HEK293 (cell line): Measurements from ENCODE around the gene TDO2.

Experiments used
- CTCF ChIA-PET: fragments of 350-600 bp; formaldehyde crosslinking; extraction: SDS; loops from one replicate; lab custom pipeline; 2021; ENCODE audit warnings: antibody characterized with exemption; lab: Yijun Ruan, JAX
- POLR2A ChIA-PET: fragments of 300-600 bp; formaldehyde crosslinking; extraction: SDS; loops from one replicate; lab custom pipeline; 2020; ENCODE audit warnings: antibody characterized with exemption, inconsistent platforms; lab: Yijun Ruan, JAX
- H3K27ac ChIP-seq: fragments of 200-500 bp; sonication (Bioruptor generic); 2 replicates; pipeline ENCODE4 v1.5.1; 2014; ENCODE audit warnings: low read depth, low read length, control low read depth, inconsistent platforms; ENCODE audit errors: extremely low read depth
- H3K36me3 ChIP-seq, 2 experiments: fragments of 200-500 bp in 1 of 2; sonication (Bioruptor generic) in 1 of 2; 1 replicate in 1 of 2; 2 replicates in 1 of 2; pipeline ENCODE4 v1.5.1; 2014 to 2017; ENCODE audit warnings: inconsistent platforms in 2 of 2, low read length in 2 of 2; ENCODE audit not compliant: control insufficient read depth in 2 of 2, insufficient read depth in 1 of 2
- H3K4me1 ChIP-seq: fragments of 200-500 bp; sonication (Bioruptor generic); 2 replicates; pipeline ENCODE4 v1.5.1; 2014; ENCODE audit warnings: mild to moderate bottlenecking, low read length, inconsistent platforms; ENCODE audit not compliant: control insufficient read depth, insufficient read depth
- H3K4me3 ChIP-seq: 2 replicates; pipeline ENCODE4 v1.5.1; 2011; ENCODE audit warnings: low read depth, mild to moderate bottlenecking, control low read depth, low read length, moderate library complexity
- H3K9me3 ChIP-seq: fragments of 200-500 bp; sonication (Bioruptor generic); 2 replicates; pipeline ENCODE4 v1.5.1; 2014; ENCODE audit warnings: low read depth, low read length, inconsistent platforms; ENCODE audit not compliant: control insufficient read depth, insufficient read depth
- HIC1 ChIP-seq: fragments of 450-650 bp; formaldehyde crosslinking; IDR thresholded peaks from 2 replicates; pipeline ENCODE4 v1.5.1; 2016; ENCODE audit warnings: missing biosample characterization, missing genetic modification characterization
- INSM2 ChIP-seq: fragments of 450-650 bp; formaldehyde crosslinking; IDR thresholded peaks from 2 replicates; pipeline ENCODE4 v1.5.1; 2016; ENCODE audit warnings: missing biosample characterization, missing genetic modification characterization
- KLF7 ChIP-seq: fragments of 450-650 bp; formaldehyde crosslinking; IDR thresholded peaks from 2 replicates; pipeline ENCODE4 v1.5.1; 2016; ENCODE audit warnings: missing biosample characterization, missing genetic modification characterization, borderline replicate concordance
- PRDM4 ChIP-seq: fragments of 450-650 bp; formaldehyde crosslinking; IDR thresholded peaks from 2 replicates; pipeline ENCODE4 v1.5.1; 2017; ENCODE audit warnings: missing biosample characterization, missing genetic modification characterization
- RBAK ChIP-seq: fragments of 450-650 bp; formaldehyde crosslinking; IDR thresholded peaks from 2 replicates; pipeline ENCODE4 v1.5.1; 2016; ENCODE audit warnings: missing biosample characterization, missing genetic modification characterization
- YY2 ChIP-seq: fragments of 450-650 bp; formaldehyde crosslinking; IDR thresholded peaks from 2 replicates; pipeline ENCODE4 v1.5.1; 2016; ENCODE audit warnings: missing biosample characterization, missing genetic modification characterization
- ZBTB6 ChIP-seq: fragments of 450-650 bp; formaldehyde crosslinking; IDR thresholded peaks from 2 replicates; pipeline ENCODE4 v1.5.1; 2017; ENCODE audit warnings: missing biosample characterization, missing genetic modification characterization
- ZNF148 ChIP-seq: fragments of 450-650 bp; formaldehyde crosslinking; IDR thresholded peaks from 2 replicates; pipeline ENCODE4 v1.5.0; 2017; ENCODE audit warnings: missing biosample characterization, missing genetic modification characterization, borderline replicate concordance
- ZNF404 ChIP-seq: fragments of 450-650 bp; formaldehyde crosslinking; IDR thresholded peaks from 2 replicates; pipeline ENCODE4 v1.5.1; 2017; ENCODE audit warnings: missing biosample characterization, missing genetic modification characterization
- ZNF585B ChIP-seq: fragments of 450-650 bp; formaldehyde crosslinking; IDR thresholded peaks from 2 replicates; pipeline ENCODE4 v1.5.1; 2016; ENCODE audit warnings: missing biosample characterization, missing genetic modification characterization
- ZNF707 ChIP-seq: fragments of 450-650 bp; formaldehyde crosslinking; IDR thresholded peaks from 2 replicates; pipeline ENCODE4 v1.5.1; 2016; ENCODE audit warnings: missing biosample characterization, missing genetic modification characterization
- ZNF777 ChIP-seq: fragments of 450-650 bp; formaldehyde crosslinking; IDR thresholded peaks from 2 replicates; pipeline ENCODE4 v1.5.1; 2017; ENCODE audit warnings: missing biosample characterization, missing genetic modification characterization, borderline replicate concordance

Gene TDO2

GRCh38 chr4:155941820-155942219 is 38.3 kb downstream of the TDO2 start (continued):
- no peak for TF ChIP-seq PRDM4 (tag by site-specific recombination)

GRCh38 chr4:155943605-155944291 is 40.3 kb downstream of the TDO2 start:
- POLR2A ChIA-PET = no interaction called here
- CTCF ChIA-PET = interaction anchor here (2.4 kb wide), 1 partner anchor 9 kb away, joined by 9 read pairs; the partner anchor contains the start of gene CTSO
- Histone ChIP-seq H3K27ac (no peak overlapping the region), H3K9me3 (no peaks in the 10 kb centered on the region), H3K36me3 (no peaks in the 10 kb centered on the region), H3K4me1 (no peaks in the 10 kb centered on the region), H3K4me3 (no peak overlapping the region)
- TF ChIP-seq ZNF148 (tag by site-specific recombination) (no peak), ZNF585B (no peak), ZNF707 (tag by site-specific recombination) (no peak), ZBTB6 (tag by site-specific recombination) (no peak), ZNF777 (tag by site-specific recombination) (no peak), HIC1 (tag by site-specific recombination) (no peak), RBAK (tag by site-specific recombination) (no peak), KLF7 (tag by site-specific recombination) (no peak), ZNF404 (tag by site-specific recombination) (no peak), YY2 (tag by site-specific recombination) (no peak), INSM2 (tag by site-specific recombination) (no peak)
- TF ChIP-seq, all 188 proteins: peak for 0
